Lower lobe of right lung (tissue), 2 donors: ENCODE data around the gene FBXL20. TPM values are rescaled to one million over a fixed set of nuclear protein-coding genes. Genes with fewer than 3 reads are reported as not detected.

ENCODE experiments used
- ATAC-seq, 2 donors: fragments of 200-7000 bp; cut with Tn5 transposase; one replicate each; pipeline ENCODE4 v1.9.1; 2020 to 2022; ENCODE audit warnings: mild to moderate bottlenecking in 2 of 2, moderate library complexity in 2 of 2
- DNase-seq: peaks from one replicate; pipeline ENCODE4 v3.0.0-alpha.2; 2020
- H3K27ac ChIP-seq: fragments of 200-600 bp; one replicate; pipeline ENCODE4 v1.8.0; 2022
- H3K27me3 ChIP-seq: fragments of 200-600 bp; one replicate; pipeline ENCODE4 v1.8.0; 2022; ENCODE audit warnings: low read depth
- H3K36me3 ChIP-seq: fragments of 200-600 bp; one replicate; pipeline ENCODE4 v1.8.0; 2022; ENCODE audit warnings: mild to moderate bottlenecking
- H3K4me1 ChIP-seq: fragments of 200-600 bp; one replicate; pipeline ENCODE4 v1.8.0; 2022
- H3K4me3 ChIP-seq: fragments of 200-600 bp; one replicate; pipeline ENCODE4 v1.8.0; 2022; ENCODE audit warnings: mild to moderate bottlenecking
- H3K9me3 ChIP-seq: fragments of 200-600 bp; one replicate; pipeline ENCODE4 v1.8.0; 2022
- intact Hi-C: fragments of 100-400 bp; cut with DNase I; formaldehyde crosslinking; loops from one replicate; pipeline ENCODE4 v1.11.0; 2022
- total RNA-seq: library from RNA; stranded (reverse); fragmentation: NEBNext Ultra II Directional; extraction: Animal tissue kit (Norgen Biotek cat#: 25700); gene quantifications from one replicate; pipeline ENCODE4 v1.2.1, GENCODE V29; 2021
- TF ChIP-seq, protein P1 (sequence below): fragments of 200-600 bp; IDR thresholded peaks from one replicate; pipeline ENCODE4 v1.8.0; 2022; ENCODE audit warnings: antibody characterized with exemption, mild to moderate bottlenecking
- donor health status: DM: no; HTN: yes; CAD: no; lungs with severe emphysema.

Gene FBXL20
- total RNA-seq, 1 donor from 2014 or later = 25.4 TPM

DNA sequence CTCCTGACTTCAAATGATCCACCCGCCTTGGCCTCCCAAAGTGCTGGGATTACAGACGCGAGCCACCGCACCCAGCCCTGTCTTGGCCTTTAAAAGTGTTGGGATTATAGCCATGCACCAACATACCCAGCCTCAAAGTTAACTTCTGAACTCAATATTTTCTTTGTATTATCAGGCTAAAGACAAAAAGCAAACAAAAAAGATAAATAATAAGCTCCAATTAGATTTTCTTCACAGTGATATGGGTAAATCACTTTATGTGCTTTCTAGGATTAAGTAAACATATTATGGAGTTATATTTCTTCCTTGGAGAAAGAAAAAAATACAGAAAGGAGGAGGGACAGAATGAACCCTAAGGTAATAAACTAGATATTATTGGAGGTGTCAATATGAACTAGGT lies 74.3 kb downstream of the FBXL20 start:
- H3K27ac ChIP-seq = no peak overlapping the region
- H3K9me3 ChIP-seq = no peaks in the 10 kb centered on the region
- TF ChIP-seq, protein P1, sequence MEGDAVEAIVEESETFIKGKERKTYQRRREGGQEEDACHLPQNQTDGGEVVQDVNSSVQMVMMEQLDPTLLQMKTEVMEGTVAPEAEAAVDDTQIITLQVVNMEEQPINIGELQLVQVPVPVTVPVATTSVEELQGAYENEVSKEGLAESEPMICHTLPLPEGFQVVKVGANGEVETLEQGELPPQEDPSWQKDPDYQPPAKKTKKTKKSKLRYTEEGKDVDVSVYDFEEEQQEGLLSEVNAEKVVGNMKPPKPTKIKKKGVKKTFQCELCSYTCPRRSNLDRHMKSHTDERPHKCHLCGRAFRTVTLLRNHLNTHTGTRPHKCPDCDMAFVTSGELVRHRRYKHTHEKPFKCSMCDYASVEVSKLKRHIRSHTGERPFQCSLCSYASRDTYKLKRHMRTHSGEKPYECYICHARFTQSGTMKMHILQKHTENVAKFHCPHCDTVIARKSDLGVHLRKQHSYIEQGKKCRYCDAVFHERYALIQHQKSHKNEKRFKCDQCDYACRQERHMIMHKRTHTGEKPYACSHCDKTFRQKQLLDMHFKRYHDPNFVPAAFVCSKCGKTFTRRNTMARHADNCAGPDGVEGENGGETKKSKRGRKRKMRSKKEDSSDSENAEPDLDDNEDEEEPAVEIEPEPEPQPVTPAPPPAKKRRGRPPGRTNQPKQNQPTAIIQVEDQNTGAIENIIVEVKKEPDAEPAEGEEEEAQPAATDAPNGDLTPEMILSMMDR = no peak
- peaks cover 5% of the 10 kb centered on the region for H3K4me1 ChIP-seq
- no peak overlapping the region for H3K4me3 ChIP-seq
- intact Hi-C loops = no loop called here
- ATAC-seq (no peak), DNase-seq (no peak)
- no peaks in the 10 kb centered on the region for H3K27me3 ChIP-seq
- H3K36me3 ChIP-seq = no peaks in the 10 kb centered on the region

DNA sequence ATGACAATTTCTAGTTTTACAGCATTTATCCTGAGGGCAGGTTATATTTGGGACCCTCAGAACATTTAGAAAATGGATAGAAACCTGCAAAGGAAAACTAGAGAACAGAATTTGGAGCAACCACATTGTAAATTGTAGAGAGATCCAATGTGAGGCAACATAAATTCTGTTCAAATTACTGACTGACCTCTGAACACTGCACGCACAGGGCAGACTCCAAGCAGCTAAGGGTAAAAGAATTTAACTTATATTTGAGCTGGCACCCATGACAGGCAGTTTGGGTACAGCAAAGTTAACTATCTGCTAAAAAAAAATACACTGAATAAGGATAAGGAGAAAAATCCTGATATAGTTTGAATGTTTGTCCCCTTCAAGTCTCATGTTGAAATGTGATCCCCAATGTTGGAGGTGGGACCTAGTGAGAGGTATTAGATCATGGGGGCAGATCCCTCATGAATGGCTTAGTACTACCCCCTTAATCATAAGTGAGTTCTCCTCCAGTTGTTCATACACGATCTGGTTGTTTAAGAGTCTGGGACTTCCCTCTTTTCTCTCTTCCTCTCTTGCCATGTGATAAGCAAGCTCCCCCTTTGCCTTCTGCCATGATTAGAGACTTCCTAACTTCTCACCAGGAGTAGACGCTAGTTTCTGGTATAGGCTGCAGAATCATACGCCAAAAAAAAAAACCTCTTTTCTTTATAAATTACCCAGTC lies 75.7 kb downstream of the FBXL20 start:
- Histone ChIP-seq H3K4me3 (no peak overlapping the region), H3K36me3 (no peaks in the 10 kb centered on the region), H3K27me3 (no peaks in the 10 kb centered on the region), H3K9me3 (no peaks in the 10 kb centered on the region), H3K4me1 (peaks cover 5% of the 10 kb centered on the region), H3K27ac (no peak overlapping the region)
- peak; percentile 40 to 63 for ATAC-seq
- TF ChIP-seq, protein P1 = no peak
- intact Hi-C loops = no loop called here
- DNase-seq = no peak

DNA sequence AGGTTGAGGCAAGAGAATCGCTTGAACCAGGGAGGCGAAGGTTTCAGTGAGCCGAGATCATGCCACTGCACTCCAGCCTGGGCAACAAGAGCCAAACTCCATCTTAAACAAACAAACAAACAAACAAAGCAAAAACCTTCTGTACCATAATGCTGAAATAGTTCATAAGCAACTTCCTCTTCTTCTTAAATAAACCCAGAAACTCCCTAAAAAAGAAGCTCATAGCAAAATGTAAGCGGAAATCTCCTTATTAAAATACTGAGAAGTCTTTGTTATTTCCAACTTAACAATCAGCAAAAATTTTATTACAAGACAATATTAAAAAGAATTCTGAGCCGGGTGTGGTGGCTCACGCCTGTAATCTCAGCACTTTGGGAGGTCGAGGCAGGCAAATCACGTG lies 82.8 kb downstream of the FBXL20 start:
- H3K4me1 ChIP-seq = no peaks in the 10 kb centered on the region
- no peaks in the 10 kb centered on the region for H3K9me3 ChIP-seq
- DNase-seq (no peak), ATAC-seq (no peak)
- H3K27ac ChIP-seq = peak overlapping the region; percentile 4
- intact Hi-C loops = no loop called here
- H3K27me3 ChIP-seq = no peaks in the 10 kb centered on the region
- no peak overlapping the region for H3K4me3 ChIP-seq
- TF ChIP-seq, protein P1 = no peak
- H3K36me3 ChIP-seq = no peaks in the 10 kb centered on the region

DNA sequence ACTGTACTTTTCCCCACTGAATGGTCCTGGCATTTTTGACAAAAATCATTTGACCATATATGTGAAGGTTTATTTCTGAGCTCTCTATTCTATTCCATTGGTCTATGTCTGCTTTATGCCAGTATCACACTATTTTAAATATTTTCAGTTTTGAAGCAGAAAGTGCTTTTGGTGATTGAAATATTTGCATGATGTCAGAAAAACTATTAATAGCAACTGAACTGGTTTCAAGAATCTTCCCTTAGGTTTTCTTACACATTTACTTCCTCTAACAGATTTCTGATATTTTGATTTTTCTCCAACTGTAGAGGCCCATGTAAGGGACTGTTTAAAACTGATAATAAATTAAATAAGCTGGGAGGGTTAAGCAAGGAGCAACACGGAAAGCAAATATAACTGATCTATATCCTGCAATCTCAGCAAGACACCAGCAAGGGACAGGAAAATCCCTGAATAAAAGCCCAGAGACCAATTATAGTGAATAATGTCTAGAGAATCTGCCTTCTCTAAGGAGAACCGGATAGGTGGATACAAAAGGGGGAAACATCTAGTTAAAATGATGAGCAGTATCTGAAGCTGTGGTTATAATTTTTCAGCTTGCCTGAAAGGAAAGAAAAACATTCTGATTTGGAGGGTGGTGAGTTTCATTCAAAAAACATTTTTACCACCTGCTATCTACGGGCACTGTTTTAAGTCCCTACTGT lies 94.8 kb downstream of the FBXL20 start:
- ATAC-seq (no peak), DNase-seq (no peak)
- Histone ChIP-seq H3K4me1 (peaks cover 14% of the 10 kb centered on the region), H3K27me3 (no peaks in the 10 kb centered on the region), H3K27ac (no peak overlapping the region), H3K9me3 (no peaks in the 10 kb centered on the region), H3K36me3 (peaks cover 15% of the 10 kb centered on the region), H3K4me3 (no peak overlapping the region)
- intact Hi-C loops = no loop called here
- TF ChIP-seq, protein P1 = no peak

DNA sequence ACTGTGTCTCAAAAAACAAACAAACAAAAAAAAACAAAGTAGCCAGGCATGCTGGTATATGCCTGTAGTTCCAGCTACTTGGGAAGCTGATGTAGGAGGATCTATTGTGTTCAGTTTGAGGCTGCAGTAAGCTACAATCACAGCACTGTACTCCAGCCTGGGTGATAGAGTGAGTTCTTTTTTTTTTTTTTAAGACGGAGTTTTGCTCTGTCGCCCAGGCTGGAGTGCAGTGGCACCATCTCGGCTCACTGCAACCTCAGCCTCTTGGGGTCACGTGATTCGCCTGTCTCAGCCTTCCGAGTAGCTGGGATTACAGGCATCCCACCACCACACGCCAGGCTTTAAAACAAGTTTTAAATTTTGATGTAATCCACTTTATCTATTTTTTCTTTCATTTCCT lies 95.4 kb downstream of the FBXL20 start:
- ATAC-seq = no peak
- TF ChIP-seq, protein P1 = no peak

More for the DNA sequence above, 95.4 kb downstream of the FBXL20 start:
- no peak for DNase-seq
- Histone ChIP-seq H3K27ac (no peak overlapping the region), H3K36me3 (peaks cover 22% of the 10 kb centered on the region), H3K27me3 (no peaks in the 10 kb centered on the region), H3K9me3 (no peaks in the 10 kb centered on the region), H3K4me3 (no peak overlapping the region), H3K4me1 (peaks cover 14% of the 10 kb centered on the region)
- intact Hi-C loops = no loop called here
